Right lobe of liver (tissue), 4 donors: Measurements from ENCODE around the gene TRMT11.

Source experiments
- POLR2A ChIP-seq: fragments of 450-650 bp; IDR thresholded peaks from one replicate; pipeline ENCODE4 v1.6.1; 2017; ENCODE audit warnings: antibody characterized with exemption, mild to moderate bottlenecking
- TF ChIP-seq, protein P1 (sequence below), 4 donors: fragments of 200-600 bp in 3 of 4; fragments of 450-650 bp in 1 of 4; IDR thresholded peaks; one replicate each; pipeline versions ENCODE4 v1.5.1 to v1.8.0; 2016 to 2022; ENCODE audit warnings: antibody characterized with exemption in 4 of 4, mild to moderate bottlenecking in 2 of 4
- donor health status: DM: no; HTN: no; CAD: no.
- donor health status: DM: no; HTN: no; CAD: no.
- donor health status: DM: no; HTN: yes; CAD: no.

DNA sequence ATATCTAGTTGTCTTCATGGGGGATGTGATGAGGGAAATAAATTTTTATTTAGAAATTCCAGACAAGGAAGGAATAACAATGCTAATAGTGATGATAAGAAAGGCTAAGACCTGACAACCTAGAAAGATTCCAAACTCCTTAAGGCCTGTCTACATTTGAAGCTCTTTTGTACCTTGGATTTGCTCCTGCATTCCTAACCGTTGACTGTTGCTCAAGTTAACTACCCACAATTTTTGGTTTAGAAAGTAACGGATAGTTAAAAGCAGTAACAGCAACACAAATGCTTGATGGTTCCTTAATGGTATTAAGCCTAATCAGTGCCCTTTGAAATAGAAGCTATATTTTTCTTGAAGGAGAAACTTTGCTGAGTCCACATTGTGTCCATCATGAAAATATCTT, 52.9 kb downstream of the TRMT11 start:
- TF ChIP-seq, protein P1, sequence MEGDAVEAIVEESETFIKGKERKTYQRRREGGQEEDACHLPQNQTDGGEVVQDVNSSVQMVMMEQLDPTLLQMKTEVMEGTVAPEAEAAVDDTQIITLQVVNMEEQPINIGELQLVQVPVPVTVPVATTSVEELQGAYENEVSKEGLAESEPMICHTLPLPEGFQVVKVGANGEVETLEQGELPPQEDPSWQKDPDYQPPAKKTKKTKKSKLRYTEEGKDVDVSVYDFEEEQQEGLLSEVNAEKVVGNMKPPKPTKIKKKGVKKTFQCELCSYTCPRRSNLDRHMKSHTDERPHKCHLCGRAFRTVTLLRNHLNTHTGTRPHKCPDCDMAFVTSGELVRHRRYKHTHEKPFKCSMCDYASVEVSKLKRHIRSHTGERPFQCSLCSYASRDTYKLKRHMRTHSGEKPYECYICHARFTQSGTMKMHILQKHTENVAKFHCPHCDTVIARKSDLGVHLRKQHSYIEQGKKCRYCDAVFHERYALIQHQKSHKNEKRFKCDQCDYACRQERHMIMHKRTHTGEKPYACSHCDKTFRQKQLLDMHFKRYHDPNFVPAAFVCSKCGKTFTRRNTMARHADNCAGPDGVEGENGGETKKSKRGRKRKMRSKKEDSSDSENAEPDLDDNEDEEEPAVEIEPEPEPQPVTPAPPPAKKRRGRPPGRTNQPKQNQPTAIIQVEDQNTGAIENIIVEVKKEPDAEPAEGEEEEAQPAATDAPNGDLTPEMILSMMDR (IDR thresholded peaks at IDR 0.05): no peak
- TF ChIP-seq POLR2A: no peak
